NCI-H2196 (cell line): Measurements from ENCODE around the gene PGK1.
"Not testable (repeated sequence)": the region's sequence is repeated elsewhere in the genome, so short reads cannot be mapped to it uniquely, and the experiment has no call there.

Experiments
- DNase-seq: peaks from one replicate; lab custom pipeline; 2025; ENCODE audit not compliant: unreplicated experiment; lab: John Stamatoyannopoulos, UW

The PGK1 gene

DNA sequence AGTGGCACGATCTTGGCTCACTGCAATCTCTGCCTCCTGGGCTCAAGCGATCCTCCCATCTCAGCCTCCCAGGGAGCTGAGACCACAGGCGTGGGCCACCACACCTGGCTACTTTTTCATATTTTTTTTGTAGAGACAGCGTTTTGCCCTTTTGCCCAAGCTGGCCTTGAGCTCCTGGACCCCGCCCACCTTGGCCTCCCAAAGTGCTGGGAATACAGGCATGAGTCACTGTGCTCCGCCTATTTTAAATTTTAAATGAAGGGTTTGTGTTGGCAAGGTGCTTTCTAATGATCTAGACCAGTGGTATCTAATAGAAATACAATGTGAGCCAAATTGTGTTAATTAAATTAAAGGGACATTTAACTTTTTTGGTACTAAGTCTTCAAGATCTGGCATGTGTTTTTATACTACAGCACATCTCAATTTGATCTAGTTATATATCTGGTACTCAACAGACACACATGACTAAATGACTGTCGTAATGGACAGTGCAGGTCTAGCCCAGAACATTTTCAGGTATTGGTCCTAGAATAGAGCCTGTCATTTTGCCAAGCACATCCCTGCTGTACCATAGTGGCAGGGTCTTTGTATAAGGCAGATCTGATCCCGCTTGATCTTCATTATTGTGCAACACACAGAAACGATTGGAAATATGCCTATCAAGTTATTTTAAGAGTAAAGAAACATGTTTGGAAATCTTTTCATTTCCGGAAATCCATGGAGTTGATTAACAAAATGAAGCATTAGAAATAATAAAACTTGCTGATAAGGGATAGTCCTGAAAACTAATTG lies 7.3 kb downstream of the PGK1 start:
- no peak for DNase-seq

DNA sequence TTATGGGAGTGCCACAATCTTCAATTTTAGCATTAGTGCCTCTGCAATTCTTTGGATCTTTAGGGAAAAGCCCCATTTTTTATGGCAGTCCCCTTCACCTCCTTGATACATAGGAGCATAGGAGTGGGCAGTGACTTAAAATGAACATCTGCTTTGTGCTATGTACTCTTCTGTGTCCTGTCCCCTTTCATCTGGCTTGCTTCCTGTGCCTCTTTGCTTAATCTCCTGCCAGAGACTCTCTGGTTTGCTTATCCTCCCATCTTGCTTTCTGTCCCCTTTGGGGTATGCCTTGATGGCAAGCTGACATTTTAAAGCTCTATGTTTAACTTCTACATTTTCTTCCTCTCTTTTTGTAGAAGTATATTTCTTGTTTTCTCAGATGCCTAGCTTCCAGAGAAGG lies 12.3 kb downstream of the PGK1 start:
- DNase-seq: no peak

- DNase-seq: no peak
Measured at GRCh38 chrX:78116766-78117165, 12.7 kb downstream of the PGK1 start.

DNA sequence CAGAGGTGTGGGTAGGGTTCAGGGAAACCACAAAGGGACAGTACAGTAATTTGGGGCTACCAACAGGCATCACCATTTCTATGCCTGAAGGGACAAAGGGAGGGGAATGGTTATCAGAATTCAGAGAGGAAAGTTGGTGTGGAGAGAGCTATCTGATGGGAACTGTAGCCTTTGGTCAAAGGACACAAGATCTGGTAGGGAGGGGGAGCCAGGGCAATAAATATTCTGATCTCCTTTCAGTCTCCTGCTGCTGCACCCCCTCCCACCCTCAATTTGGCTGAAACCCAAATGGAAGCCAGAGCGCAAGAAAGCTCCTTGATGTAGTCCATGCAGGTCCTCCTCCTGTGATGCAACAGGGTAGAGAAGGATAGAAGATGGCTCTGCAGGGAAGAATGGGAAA lies 14.6 kb downstream of the PGK1 start:
- no peak for DNase-seq

- no peak for DNase-seq
Measured at GRCh38 chrX:78119521-78120227, 15.6 kb downstream of the PGK1 start.

- DNase-seq: no peak
Measured at GRCh38 chrX:78123190-78123589, 19.1 kb downstream of the PGK1 start.

DNA sequence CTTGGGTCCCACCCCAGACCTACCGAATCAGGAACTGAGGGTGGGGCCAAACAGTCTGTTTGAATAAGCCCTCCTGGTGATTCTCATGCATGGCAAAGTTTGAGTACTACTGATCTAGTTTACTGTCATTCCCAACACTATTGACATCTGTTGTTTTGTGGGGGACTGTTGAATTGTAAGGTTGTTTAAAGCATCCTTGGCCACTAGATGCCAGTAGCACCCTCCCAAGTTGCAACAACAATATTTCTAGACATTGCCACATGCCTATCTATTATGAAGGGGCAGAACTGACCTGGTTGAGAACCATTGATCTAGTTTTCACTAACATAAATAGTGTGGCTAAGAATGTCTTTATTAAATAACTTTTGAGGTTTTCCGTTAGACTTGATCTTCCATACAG lies 20.3 kb downstream of the PGK1 start:
- DNase-seq: no peak

DNA sequence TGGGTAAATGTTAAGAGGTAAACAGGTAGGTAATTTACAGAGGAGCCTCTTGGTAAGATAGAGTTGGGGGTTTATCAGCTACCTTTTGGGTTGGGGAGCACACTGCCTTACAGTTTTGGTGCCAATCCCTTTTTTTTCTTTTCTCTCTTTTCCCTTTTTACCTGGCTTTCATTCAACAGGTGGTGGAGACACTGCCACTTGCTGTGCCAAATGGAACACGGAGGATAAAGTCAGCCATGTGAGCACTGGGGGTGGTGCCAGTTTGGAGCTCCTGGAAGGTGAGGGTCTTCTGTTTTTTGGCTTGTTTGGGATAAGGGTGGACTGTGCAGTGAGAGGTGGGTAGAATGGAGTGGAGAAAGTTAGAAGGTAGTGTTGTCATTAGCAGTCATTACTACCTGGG lies 21.1 kb downstream of the PGK1 start:
- DNase-seq: no peak

DNA sequence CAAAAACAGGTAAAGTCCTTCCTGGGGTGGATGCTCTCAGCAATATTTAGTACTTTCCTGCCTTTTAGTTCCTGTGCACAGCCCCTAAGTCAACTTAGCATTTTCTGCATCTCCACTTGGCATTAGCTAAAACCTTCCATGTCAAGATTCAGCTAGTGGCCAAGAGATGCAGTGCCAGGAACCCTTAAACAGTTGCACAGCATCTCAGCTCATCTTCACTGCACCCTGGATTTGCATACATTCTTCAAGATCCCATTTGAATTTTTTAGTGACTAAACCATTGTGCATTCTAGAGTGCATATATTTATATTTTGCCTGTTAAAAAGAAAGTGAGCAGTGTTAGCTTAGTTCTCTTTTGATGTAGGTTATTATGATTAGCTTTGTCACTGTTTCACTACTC lies 21.7 kb downstream of the PGK1 start:
- not testable (repeated sequence) for DNase-seq

GRCh38 chrX:78129714-78130113 lies 25.7 kb downstream of the PGK1 start:
- DNase-seq: no peak

- no peak for DNase-seq
Measured at GRCh38 chrX:78130396-78130795, 26.3 kb downstream of the PGK1 start.

DNA sequence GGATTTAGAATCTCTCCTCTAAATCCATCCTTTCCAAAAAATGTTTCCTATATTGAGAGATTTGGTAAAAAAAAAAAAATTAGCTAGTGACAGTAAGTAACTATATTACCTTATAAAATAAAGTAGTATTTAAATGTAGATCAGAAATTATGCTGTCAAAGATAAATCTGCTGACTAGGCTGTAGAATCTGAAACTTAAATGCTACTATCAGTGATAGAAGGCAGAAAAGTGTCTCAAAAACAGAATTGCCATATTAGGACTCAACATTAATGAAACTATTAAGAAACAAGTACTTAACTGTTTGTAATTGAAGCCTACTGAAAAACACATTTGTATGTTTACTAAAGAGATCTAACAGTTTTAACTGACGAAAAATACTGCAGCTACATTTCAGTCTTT lies 27.1 kb downstream of the PGK1 start:
- no peak for DNase-seq

DNA sequence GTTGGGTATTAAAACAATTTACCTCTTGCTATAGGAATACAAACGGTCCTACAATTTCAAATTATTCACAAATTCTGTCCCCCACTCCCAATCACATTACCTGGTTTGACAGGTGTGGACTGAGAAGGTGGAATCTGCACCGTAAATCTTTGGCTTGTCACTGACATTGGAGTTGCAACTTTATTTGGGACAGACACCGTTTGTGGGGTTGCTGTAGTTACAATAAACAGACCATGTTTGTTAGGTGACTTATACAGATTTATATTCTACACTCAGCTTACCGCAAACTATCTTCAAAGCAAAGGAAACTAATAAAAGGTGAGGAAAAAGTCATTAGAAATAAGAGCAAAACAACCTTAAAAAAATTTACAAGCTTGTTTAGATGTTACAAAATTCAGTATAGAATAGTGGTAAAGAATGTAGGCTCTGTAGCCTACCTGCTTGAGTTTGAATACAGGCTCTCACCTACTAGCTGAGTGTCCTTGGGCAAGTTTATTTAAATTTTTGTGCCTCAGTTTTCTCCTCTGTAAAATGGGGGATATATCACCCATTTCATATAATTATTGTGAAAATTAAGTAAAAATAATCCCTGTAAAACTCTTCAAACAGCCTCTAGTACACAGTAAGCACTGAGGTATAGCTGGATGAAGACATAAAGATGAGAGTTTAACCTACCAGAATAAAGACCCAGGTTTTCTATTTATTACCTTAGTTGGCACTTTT lies 29.4 kb downstream of the PGK1 start:
- DNase-seq: no peak

- DNase-seq: peak; percentile 84
Measured at GRCh38 chrX:78139160-78140123, 35.4 kb downstream of the PGK1 start, which contains the start of gene TAF9B. Gene TAF9B (minus strand): TSS chrX:78139650. CDS start chrX:78139611, 39 bp downstream.

DNA sequence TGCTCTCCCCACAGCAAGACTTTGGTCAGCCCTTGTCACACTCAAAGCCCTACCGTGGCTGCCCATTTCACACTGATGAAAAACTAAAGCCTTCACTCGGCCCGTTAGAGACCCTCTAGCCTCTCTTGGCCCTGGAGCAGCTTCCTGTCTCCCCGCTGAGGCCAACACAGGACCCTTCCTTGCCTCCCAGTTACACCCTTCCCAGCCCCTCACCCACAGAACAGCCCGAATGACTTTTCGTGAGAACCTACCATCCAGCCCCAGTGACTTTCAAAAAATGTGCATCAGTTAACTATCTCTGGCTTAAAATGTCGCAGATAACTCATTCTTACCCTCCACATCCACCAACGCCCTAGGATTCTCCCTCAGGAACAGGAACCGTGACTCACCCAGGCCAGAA lies 36.2 kb downstream of the PGK1 start:
- DNase-seq: no peak

DNA sequence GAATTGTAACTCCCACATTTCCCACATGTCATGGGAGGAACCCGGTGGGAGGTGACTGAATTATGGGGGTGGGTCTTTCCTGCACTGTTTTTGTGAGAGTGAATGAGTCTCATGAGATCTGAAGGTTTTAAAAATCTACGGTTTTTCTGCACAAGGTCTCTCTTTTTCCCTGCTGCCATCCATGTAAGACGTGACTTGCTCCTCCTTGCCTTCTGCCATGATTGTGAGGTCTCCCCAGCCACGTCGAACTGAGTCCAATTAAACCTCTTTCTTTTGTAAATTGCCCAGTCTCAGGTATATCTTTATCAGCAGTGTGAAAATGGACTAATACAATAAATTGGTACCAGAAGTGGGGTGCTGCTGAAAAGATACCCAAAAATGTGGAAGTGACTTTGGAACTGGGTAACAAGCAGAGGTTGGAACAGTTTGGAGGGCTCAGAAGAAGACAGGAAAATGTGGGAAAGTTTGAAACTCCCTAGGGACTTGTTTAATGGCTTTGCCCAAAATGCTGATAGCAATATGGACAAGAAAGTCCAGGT lies 43.0 kb downstream of the PGK1 start:
- not testable (repeated sequence) for DNase-seq

- not testable (repeated sequence) for DNase-seq
Measured at GRCh38 chrX:78157373-78157772, 53.3 kb downstream of the PGK1 start.

DNA sequence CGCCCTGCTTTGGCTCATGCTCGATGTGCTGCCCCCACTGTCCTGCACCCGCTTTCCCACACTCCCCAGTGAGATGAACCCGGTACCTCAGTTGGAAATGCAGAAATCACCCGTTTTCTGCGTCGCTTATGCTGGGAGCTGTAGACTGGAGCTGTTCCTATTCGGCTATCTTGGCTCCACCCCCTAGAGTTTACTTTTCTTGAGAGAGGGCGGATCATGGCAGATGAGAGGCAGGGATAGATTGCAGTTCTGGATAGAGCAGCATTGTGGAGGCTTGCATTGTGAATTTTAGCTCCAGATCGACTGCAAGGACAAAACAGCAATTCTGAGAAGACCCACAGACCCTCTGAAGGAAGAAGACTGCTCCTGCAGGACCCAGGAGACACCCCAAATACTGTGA lies 53.8 kb downstream of the PGK1 start:
- not testable (repeated sequence) for DNase-seq

GRCh38 chrX:78160711-78161110 lies 56.7 kb downstream of the PGK1 start:
- not testable (repeated sequence) for DNase-seq

DNA sequence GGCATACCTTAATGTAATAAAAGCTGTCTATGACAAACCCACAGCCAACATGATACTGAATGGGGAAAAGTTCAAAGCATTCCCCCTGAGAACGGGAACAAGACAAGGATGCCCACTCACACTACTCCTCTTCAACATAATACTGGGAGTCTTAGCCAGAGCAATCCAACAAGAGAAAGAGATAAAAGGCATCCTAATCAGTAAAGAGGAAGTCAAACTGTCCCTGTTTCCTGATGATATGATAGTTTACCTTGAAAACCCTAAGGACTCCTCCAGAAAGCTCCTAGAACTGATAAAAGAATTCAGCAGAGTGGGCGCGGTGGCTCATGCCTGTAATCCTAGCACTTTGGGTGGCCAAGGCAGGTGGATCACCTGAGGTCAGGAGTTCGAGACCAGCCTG lies 59.1 kb downstream of the PGK1 start:
- not testable (repeated sequence) for DNase-seq
